GM18909 (cell line): ENCODE results near the gene CLEC16A.

ENCODE experiments used
- ATAC-seq: cut with Tn5 transposase; IDR thresholded peaks from one replicate; pipeline ENCODE4 v1.9.1; 2021; ENCODE audit warnings: mild to moderate bottlenecking; ENCODE audit not compliant: unreplicated experiment, poor library complexity

CLEC16A gene

GRCh38 chr16:11072420-11073153, 128.2 kb downstream of the CLEC16A start:
- no peak for ATAC-seq

GRCh38 chr16:11073407-11073999, 129.1 kb downstream of the CLEC16A start:
- no peak for ATAC-seq

- no peak for ATAC-seq
Observed at GRCh38 chr16:11074131-11074530, 129.8 kb downstream of the CLEC16A start.

GRCh38 chr16:11075163-11075562, 130.8 kb downstream of the CLEC16A start:
- ATAC-seq: no peak

GRCh38 chr16:11076259-11077018, 132.1 kb downstream of the CLEC16A start:
- ATAC-seq: peak; percentile 74

- no peak for ATAC-seq
Observed at GRCh38 chr16:11078812-11079459, 134.6 kb downstream of the CLEC16A start.

GRCh38 chr16:11079652-11080187, 135.4 kb downstream of the CLEC16A start:
- no peak for ATAC-seq

GRCh38 chr16:11080327-11080967, 136.1 kb downstream of the CLEC16A start:
- ATAC-seq: no peak

- no peak for ATAC-seq
Observed at GRCh38 chr16:11080999-11081630, 136.8 kb downstream of the CLEC16A start.

GRCh38 chr16:11082108-11082859, 137.9 kb downstream of the CLEC16A start:
- ATAC-seq: no peak

GRCh38 chr16:11082860-11083388, 138.6 kb downstream of the CLEC16A start:
- no peak for ATAC-seq

- no peak for ATAC-seq
Observed at GRCh38 chr16:11084484-11084875, 140.1 kb downstream of the CLEC16A start.

GRCh38 chr16:11084876-11085485, 140.6 kb downstream of the CLEC16A start:
- no peak for ATAC-seq

GRCh38 chr16:11085916-11086315, 141.6 kb downstream of the CLEC16A start:
- ATAC-seq: no peak

GRCh38 chr16:11087691-11088073, 143.3 kb downstream of the CLEC16A start:
- no peak for ATAC-seq

GRCh38 chr16:11088074-11088730, 143.8 kb downstream of the CLEC16A start:
- ATAC-seq: no peak

- ATAC-seq: no peak
Observed at GRCh38 chr16:11088831-11089230, 144.5 kb downstream of the CLEC16A start.
